OCI-LY3 (cell line): Measurements from ENCODE around the gene TTC32.
A peak's percentile ranks its signal among the peaks of the same experiment; 100 is the strongest.

Experiments
- H2AFZ ChIP-seq: fragments of 200-600, 300-600 bp; shearing (Covaris generic); 2 replicates; pipeline ENCODE4 v1.6.0; 2014; ENCODE audit warnings: antibody characterized with exemption, low read depth, low read length
- H3K27ac ChIP-seq: fragments of 200-600, 300-600 bp; sonication (generic); 2 replicates; pipeline ENCODE4 v1.5.1; 2014; ENCODE audit warnings: mild to moderate bottlenecking, low read length, moderate library complexity, mixed read lengths
- H3K27me3 ChIP-seq: fragments of 200-600, 300-600 bp; sonication (generic); 2 replicates; pipeline ENCODE4 v1.6.1; 2014; ENCODE audit warnings: low read depth, low read length, mixed read lengths
- H3K36me3 ChIP-seq: fragments of 200-600, 300-600 bp; sonication (generic); replicated peaks from 2 replicates; pipeline ENCODE3; 2014; ENCODE audit warnings: low read depth, low read length, mixed read lengths
- H3K4me1 ChIP-seq: fragments of 300-600, 200-600 bp; sonication (generic); 2 replicates; pipeline ENCODE4 v1.6.1; 2014; ENCODE audit warnings: low read length, mixed read lengths
- H3K4me2 ChIP-seq: fragments of 200-600, 300-600 bp; sonication (generic); 2 replicates; pipeline ENCODE4 v1.6.1; 2014; ENCODE audit warnings: low read length, mixed read lengths
- H3K4me3 ChIP-seq: fragments of 300-600, 200-600 bp; sonication (generic); 2 replicates; pipeline ENCODE4 v1.5.1; 2014; ENCODE audit warnings: antibody characterized with exemption, mild to moderate bottlenecking, low read length, moderate library complexity
- H3K79me2 ChIP-seq: fragments of 300-600, 200-600 bp; shearing (Covaris generic); 2 replicates; pipeline ENCODE4 v1.6.1; 2014; ENCODE audit warnings: mild to moderate bottlenecking, low read length, mixed read lengths
- H3K9ac ChIP-seq: fragments of 300-600, 200-600 bp; shearing (Covaris generic); 2 replicates; pipeline ENCODE4 v1.6.0; 2014; ENCODE audit warnings: mild to moderate bottlenecking, low read length, moderate library complexity
- H3K9me3 ChIP-seq: fragments of 200-600, 300-600 bp; shearing (Covaris generic); 2 replicates; pipeline ENCODE4 v1.6.1; 2014; ENCODE audit warnings: low read length, mixed read lengths; ENCODE audit not compliant: insufficient read depth
- H4K20me1 ChIP-seq: fragments of 200-600, 300-600 bp; sonication (generic); 2 replicates; pipeline ENCODE4 v1.6.1; 2016; ENCODE audit warnings: low read length, mixed read lengths; ENCODE audit not compliant: insufficient read depth
- CTCF ChIP-seq: fragments of 200-600, 300-600 bp; sonication (generic); IDR thresholded peaks from 2 replicates; pipeline ENCODE4 v1.5.1; 2014; ENCODE audit warnings: antibody characterized with exemption, low read length, low read depth
- EZH2phosphoT487 ChIP-seq: fragments of 200-600 bp; shearing (Covaris generic); IDR thresholded peaks from 2 replicates; pipeline ENCODE4 v1.6.1; 2018; ENCODE audit warnings: antibody characterized with exemption, mixed run types, low read depth

TTC32 gene

GRCh38 chr2:19944205-19944845 is 42.5 kb upstream of the TTC32 start:
- Histone ChIP-seq H3K4me2 (no peak overlapping the region), H3K9me3 (no peaks in the 10 kb centered on the region), H3K4me3 (no peak overlapping the region), H3K79me2 (no peaks in the 10 kb centered on the region), H3K4me1 (no peaks in the 10 kb centered on the region), H4K20me1 (no peaks in the 10 kb centered on the region), H2AFZ (no peak overlapping the region), H3K27ac (no peak overlapping the region), H3K36me3 (no peaks in the 10 kb centered on the region), H3K9ac (no peak overlapping the region), H3K27me3 (no peaks in the 10 kb centered on the region)
- TF ChIP-seq EZH2phosphoT487 (no peak), CTCF (no peak)

GRCh38 chr2:19943189-19943588 is 41.4 kb upstream of the TTC32 start:
- Histone ChIP-seq H3K36me3 (no peaks in the 10 kb centered on the region), H3K27me3 (no peaks in the 10 kb centered on the region), H2AFZ (no peak overlapping the region), H4K20me1 (no peaks in the 10 kb centered on the region), H3K79me2 (no peaks in the 10 kb centered on the region), H3K9me3 (no peaks in the 10 kb centered on the region), H3K4me1 (peaks cover 6% of the 10 kb centered on the region), H3K4me3 (no peak overlapping the region), H3K4me2 (no peak overlapping the region), H3K9ac (no peak overlapping the region), H3K27ac (no peak overlapping the region)
- TF ChIP-seq EZH2phosphoT487 (no peak), CTCF (no peak)

GRCh38 chr2:19942199-19942598 is 40.4 kb upstream of the TTC32 start:
- H3K27ac ChIP-seq, result no peak overlapping the region
- H3K9me3 ChIP-seq, result no peaks in the 10 kb centered on the region
- H3K4me3 ChIP-seq, result no peak overlapping the region
- no peaks in the 10 kb centered on the region for H3K27me3 ChIP-seq
- peaks cover 4% of the 10 kb centered on the region for H3K36me3 ChIP-seq
- H3K4me2 ChIP-seq, result no peak overlapping the region
- H3K79me2 ChIP-seq, result no peaks in the 10 kb centered on the region
- H3K9ac ChIP-seq, result no peak overlapping the region
- TF ChIP-seq CTCF (no peak), EZH2phosphoT487 (no peak)
- no peaks in the 10 kb centered on the region for H4K20me1 ChIP-seq
- no peak overlapping the region for H2AFZ ChIP-seq
- peaks cover 9% of the 10 kb centered on the region for H3K4me1 ChIP-seq

GRCh38 chr2:19937004-19937403 is 35.2 kb upstream of the TTC32 start:
- Histone ChIP-seq H3K79me2 (no peaks in the 10 kb centered on the region), H3K9me3 (no peaks in the 10 kb centered on the region), H3K4me1 (peaks cover 40% of the 10 kb centered on the region), H3K27ac (peak overlapping the region; percentile 6; the same call in 1 of the 2 replicates), H3K4me2 (peak overlapping the region; percentile 8; the same call in 1 of the 2 replicates), H3K27me3 (no peaks in the 10 kb centered on the region), H3K4me3 (no peak overlapping the region), H3K9ac (no peak overlapping the region), H4K20me1 (no peaks in the 10 kb centered on the region), H2AFZ (no peak overlapping the region), H3K36me3 (peaks cover 7% of the 10 kb centered on the region)
- TF ChIP-seq EZH2phosphoT487, result no peak
- no peak for TF ChIP-seq CTCF
